GM21717 (cell line): ENCODE data around the gene MYH1.

Experiments
- ATAC-seq: cut with Tn5 transposase; IDR thresholded peaks from one replicate; pipeline ENCODE4 v1.9.1; 2021; ENCODE audit warnings: mild to moderate bottlenecking, moderate library complexity; ENCODE audit not compliant: unreplicated experiment

Gene MYH1

GRCh38 chr17:10492004-10492403 is 26.3 kb downstream of the MYH1 start:
- no peak for ATAC-seq

- no peak for ATAC-seq
These were observed 36.1 kb downstream of the MYH1 start for GRCh38 chr17:10482252-10482651.

DNA sequence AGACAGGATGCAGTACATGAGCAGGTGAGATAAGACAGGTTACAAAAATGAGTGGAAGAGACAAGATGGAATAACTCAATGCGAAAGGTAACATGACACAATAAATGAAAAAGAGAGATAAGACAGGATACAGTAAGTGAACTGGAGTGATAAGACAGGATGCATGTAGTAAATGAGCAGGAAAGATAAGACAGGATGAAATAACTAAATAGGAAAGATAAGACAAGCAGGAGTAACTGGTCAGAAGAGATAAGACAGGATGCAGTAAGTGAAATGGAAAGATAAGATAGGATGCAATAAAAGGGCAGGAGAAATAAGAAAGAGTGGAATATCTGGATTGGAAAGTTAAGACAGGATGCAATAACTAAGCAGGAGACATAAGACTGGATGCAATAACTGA is 40.6 kb downstream of the MYH1 start:
- no peak for ATAC-seq

DNA sequence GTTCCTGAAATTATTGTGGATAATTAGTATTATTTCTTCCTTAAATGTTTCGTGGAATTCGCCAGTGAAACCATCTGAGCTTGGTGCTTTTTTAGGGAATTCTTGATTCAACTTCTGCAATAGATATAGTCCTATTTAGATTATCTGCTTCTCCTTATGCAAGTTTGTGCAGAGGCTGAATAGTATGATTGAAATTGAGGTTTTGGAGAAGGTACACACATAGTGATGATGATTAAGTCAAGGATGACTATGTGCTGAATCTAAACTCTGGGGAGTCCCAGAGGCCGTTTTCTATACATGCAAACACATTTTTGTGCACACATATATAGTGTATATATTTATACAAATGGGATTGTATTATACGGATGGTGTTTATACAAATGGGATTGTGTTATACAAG is 43.8 kb downstream of the MYH1 start:
- ATAC-seq: no peak

DNA sequence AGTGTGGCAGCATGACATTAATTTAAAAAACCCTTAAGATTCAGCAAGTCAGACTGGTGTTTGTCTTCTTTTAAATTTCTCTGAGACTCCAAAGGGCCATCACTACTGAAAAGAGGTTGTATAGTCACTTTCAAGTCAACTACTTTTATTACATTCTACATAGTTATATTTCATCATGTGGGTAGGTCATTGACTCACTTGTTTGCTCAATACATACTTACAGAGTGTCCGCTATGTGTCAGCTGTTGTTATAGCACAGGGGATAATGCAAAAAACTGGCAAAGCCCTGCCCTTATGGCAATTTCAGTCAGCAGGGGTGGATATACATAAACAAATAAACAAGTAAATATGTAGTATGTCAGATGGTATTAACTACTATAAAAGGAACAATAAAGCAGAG is 46.5 kb downstream of the MYH1 start:
- ATAC-seq: no peak

- ATAC-seq: no peak
These were observed 48.9 kb downstream of the MYH1 start, which contains the start of gene MYH4 for GRCh38 chr17:10469459-10469858. Gene MYH4 (minus strand): TSS chr17:10469559. CDS start chr17:10466745, 2,814 bp downstream.

- no peak for ATAC-seq
These were observed 54.9 kb downstream of the MYH1 start for GRCh38 chr17:10463402-10463801.

DNA sequence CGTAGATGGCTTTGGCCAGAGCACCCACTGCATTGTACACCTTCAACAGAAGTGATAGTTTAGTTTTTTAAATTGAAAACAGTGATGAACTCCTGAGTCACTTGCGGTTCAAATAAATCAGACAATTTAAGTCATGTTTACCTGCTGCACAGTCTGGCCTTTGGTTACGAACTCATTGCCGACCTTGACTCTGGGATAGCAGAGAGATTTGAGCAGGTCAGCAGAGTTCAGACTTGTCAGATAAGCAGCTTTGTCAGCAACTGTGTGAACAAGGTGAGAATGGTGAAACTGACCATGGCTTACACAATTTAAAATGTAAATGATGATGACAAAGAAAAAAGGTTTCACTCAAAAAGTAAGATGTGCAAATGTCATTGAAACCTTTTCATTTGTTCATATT is 58.3 kb downstream of the MYH1 start:
- no peak for ATAC-seq

GRCh38 chr17:10458701-10459100 is 59.6 kb downstream of the MYH1 start:
- ATAC-seq: no peak

GRCh38 chr17:10457952-10458351 is 60.4 kb downstream of the MYH1 start:
- no peak for ATAC-seq

DNA sequence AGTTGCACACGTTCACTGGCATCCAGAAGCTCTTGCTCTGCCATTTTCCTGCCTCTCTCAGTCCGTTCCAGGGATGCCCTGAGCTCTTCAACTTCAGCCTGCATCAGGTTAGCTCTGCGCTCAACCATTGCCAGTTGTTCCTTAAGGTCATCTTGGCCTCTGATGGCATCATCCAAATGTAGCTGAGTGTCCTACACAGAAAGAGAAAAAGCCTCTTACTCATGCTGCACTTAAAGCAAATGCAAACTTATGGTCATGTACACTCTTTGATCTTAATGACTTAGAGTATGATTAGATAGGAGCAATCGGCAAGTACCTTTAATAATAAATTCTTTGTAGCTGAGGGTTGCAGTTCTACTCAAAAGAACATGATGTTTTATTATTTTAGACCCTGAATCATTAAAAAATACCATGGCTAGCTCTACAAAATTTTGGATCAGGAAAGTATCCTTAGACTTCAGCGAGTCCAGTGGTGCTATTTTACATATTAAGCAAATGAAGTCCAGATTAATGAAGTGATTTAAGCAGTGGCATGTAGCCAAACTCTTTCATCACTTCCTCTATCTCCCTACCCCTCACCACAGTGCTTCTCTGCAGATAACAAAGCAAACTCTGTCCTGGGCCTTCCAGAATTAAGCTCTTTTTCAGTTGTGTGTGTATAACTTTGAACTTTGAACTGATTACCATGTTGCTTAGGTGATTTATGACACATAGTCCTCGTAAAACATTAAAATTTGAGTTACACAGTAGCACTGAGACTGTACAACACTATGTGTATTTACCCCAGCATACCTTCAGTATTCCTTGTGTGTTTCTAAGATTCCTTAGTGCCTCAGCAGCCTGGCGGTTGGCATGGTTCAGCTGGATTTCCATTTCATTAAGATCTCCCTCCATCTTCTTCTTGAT is 71.1 kb downstream of the MYH1 start:
- ATAC-seq: no peak
